Endothelial cell of umbilical vein (primary cell): ENCODE data around the gene SOX8. TPM values are rescaled to one million over a fixed set of nuclear protein-coding genes. Genes with fewer than 3 reads are reported as not detected.

ENCODE experiments used
- BruUV-seq: library from RNA; stranded (reverse); fragments of 400-500 nt; replicated peaks from 2 replicates; lab custom pipeline; 2021; lab: Mats Ljungman, UMichigan
- CTCF ChIA-PET: fragments of 300-600, 350-600 bp; sonication (Branson Sonifier 250); formaldehyde crosslinking; loops from one replicate; lab custom pipeline; 2021; ENCODE audit warnings: antibody characterized with exemption, inconsistent platforms; lab: Charles Lee
- POLR2A ChIA-PET: fragments of 300-600, 350-600 bp; sonication (Branson Sonifier 250); formaldehyde crosslinking; loops from one replicate; lab custom pipeline; 2021; ENCODE audit warnings: antibody characterized with exemption, inconsistent platforms; lab: Charles Lee
- DNase-seq: peaks from one replicate; pipeline ENCODE4 v3.0.0-alpha.2; 2011; ENCODE audit warnings: low read depth, low spot score
- FAIRE-seq: peaks from 2 replicates; lab custom pipeline; 2011; peaks lifted over from hg19 to GRCh38; lab: Jason Lieb, UNC
- H2AFZ ChIP-seq: 2 replicates; pipeline ENCODE4 v1.6.0; 2012; ENCODE audit warnings: low read depth, low read length, control low read depth, inconsistent platforms
- H3K27ac ChIP-seq: 2 replicates; pipeline ENCODE4 v1.5.1; 2011; ENCODE audit warnings: low read depth, mild to moderate bottlenecking, control low read depth, low read length, moderate library complexity; ENCODE audit not compliant: insufficient read depth
- H3K27me3 ChIP-seq, 2 experiments: 2 replicates each; pipeline versions ENCODE4 v1.6.0 to v1.6.1; 2011; ENCODE audit warnings: low read length in 2 of 2, mixed read lengths in 1 of 2; ENCODE audit not compliant: control insufficient read depth in 2 of 2, insufficient read depth in 2 of 2
- H3K36me3 ChIP-seq, 2 experiments: 2 replicates in 1 of 2; 3 replicates in 1 of 2; pipeline ENCODE4 v1.5.1; 2011; ENCODE audit warnings: low read length in 2 of 2, mild to moderate bottlenecking in 1 of 2, moderate library complexity in 1 of 2; ENCODE audit not compliant: control insufficient read depth in 2 of 2, insufficient read depth in 2 of 2; ENCODE audit errors: extremely low read depth in 1 of 2
- H3K4me1 ChIP-seq: 3 replicates; pipeline ENCODE4 v1.5.1; 2011; ENCODE audit warnings: mild to moderate bottlenecking, low read length; ENCODE audit not compliant: control insufficient read depth, insufficient read depth; ENCODE audit errors: extremely low read depth
- H3K4me2 ChIP-seq: 2 replicates; pipeline ENCODE4 v1.6.1; 2011; ENCODE audit warnings: low read length, control low read depth, mixed read lengths; ENCODE audit not compliant: insufficient read depth
- H3K4me3 ChIP-seq, 3 experiments: fragments of 200-600 bp in 1 of 3; sonication (generic), shearing (Covaris generic) in 1 of 3; replicated peaks in 1 of 3; 2 replicates each; pipeline ENCODE4 v1.5.1; 2011 to 2016; ENCODE audit warnings: control low read depth in 3 of 3, low read length in 3 of 3, mild to moderate bottlenecking in 2 of 3, inconsistent platforms in 1 of 3, low read depth in 1 of 3, moderate library complexity in 1 of 3; ENCODE audit not compliant: insufficient read depth in 1 of 3
- H3K79me2 ChIP-seq: 2 replicates; pipeline ENCODE4 v1.6.0; 2012; ENCODE audit warnings: low read length, inconsistent platforms; ENCODE audit not compliant: control insufficient read depth, insufficient read depth
- H3K9ac ChIP-seq: replicated peaks from 2 replicates; pipeline ENCODE3; 2011; ENCODE audit warnings: low read length, control low read depth; ENCODE audit not compliant: insufficient read depth; ENCODE audit errors: extremely low read depth
- H3K9me1 ChIP-seq: replicated peaks from 3 replicates; pipeline ENCODE4 v1.6.0; 2011; ENCODE audit warnings: mild to moderate bottlenecking, low read length; ENCODE audit not compliant: control insufficient read depth, insufficient read depth; ENCODE audit errors: extremely low read depth
- H3K9me3 ChIP-seq: replicated peaks from 2 replicates; pipeline ENCODE4 v1.5.1; 2012; ENCODE audit warnings: low read length, inconsistent platforms; ENCODE audit not compliant: control insufficient read depth, insufficient read depth
- H4K20me1 ChIP-seq: replicated peaks from 2 replicates; pipeline ENCODE3; 2011; ENCODE audit warnings: mild to moderate bottlenecking, low read length; ENCODE audit not compliant: control insufficient read depth, insufficient read depth; ENCODE audit errors: extremely low read depth
- CTCF ChIP-seq, 2 donors: IDR thresholded peaks; 1 replicate in 1 of 2; 2 replicates in 1 of 2; pipeline ENCODE4 v1.5.1; 2011; ENCODE audit warnings: low read length in 2 of 2, mild to moderate bottlenecking in 2 of 2, moderate library complexity in 2 of 2, control low read depth in 1 of 2, inconsistent platforms in 1 of 2, low read depth in 1 of 2; ENCODE audit not compliant: insufficient read depth in 1 of 2; ENCODE audit errors: extremely low read depth in 1 of 2
- GATA2 ChIP-seq: IDR thresholded peaks from 2 replicates; pipeline ENCODE4 v1.7.0; 2011; ENCODE audit warnings: low read depth, mild to moderate bottlenecking, moderate library complexity, mixed read lengths, low read length; ENCODE audit not compliant: insufficient read length, insufficient read depth
- JUN ChIP-seq: IDR thresholded peaks from 2 replicates; pipeline ENCODE4 v1.6.1; 2011; ENCODE audit warnings: borderline replicate concordance, low read depth; ENCODE audit not compliant: insufficient read length, insufficient read depth
- MAX ChIP-seq: IDR thresholded peaks from 2 replicates; pipeline ENCODE4 v1.6.1; 2011; ENCODE audit not compliant: insufficient read depth, insufficient read length
- MYC ChIP-seq: IDR thresholded peaks from one replicate; pipeline ENCODE4 v1.6.1; 2011; ENCODE audit warnings: mild to moderate bottlenecking, low read depth, low read length
- POLR2A ChIP-seq: IDR thresholded peaks from 2 replicates; pipeline ENCODE4 v1.6.1; 2012; ENCODE audit warnings: low read depth, mild to moderate bottlenecking, control low read depth, low read length
- POLR2AphosphoS5 ChIP-seq: IDR thresholded peaks from 2 replicates; pipeline ENCODE4 v1.6.1; 2012; ENCODE audit warnings: low read depth, mild to moderate bottlenecking, control low read depth, low read length, moderate library complexity; ENCODE audit not compliant: insufficient read depth
- dilution Hi-C: fragments of 300-500 bp; cut with MboI; formaldehyde crosslinking; loops from one replicate; pipeline ENCODE4 v1.15.0; 2019; ENCODE audit warnings: low sequenced_read_pairs; ENCODE audit not compliant: extremely low pct_ligation_motif_present
- intact Hi-C: fragments of 100-400 bp; cut with micrococcal nuclease; formaldehyde crosslinking; loops from one replicate; pipeline ENCODE4 v1.10.0; 2022
- polyA plus RNA-seq, 4 experiments: library from polyadenylated mRNA; depleted of rRNA in 3 of 4; stranded (reverse) in 3 of 4; unstranded in 1 of 4; fragments of >200 nt; gene quantifications; 2 replicates each; pipeline versions ENCODE4 v1.2.1 to v1.2.3, GENCODE V29; 2011 to 2012; ENCODE audit warnings: missing spikeins in 1 of 4
- total RNA-seq: library from RNA; stranded (reverse); gene quantifications from 2 replicates; pipeline ENCODE4 v1.2.3, GENCODE V29; 2021

SOX8 gene
- total and polyA plus RNA-seq, 2 donors (not counting 3 experiments of a cell fraction or from before 2014, with no cell fraction given), result 0.52 to 0.53 TPM

GRCh38 chr16:966505-966904 is 15.1 kb upstream of the SOX8 start:
- Histone ChIP-seq H3K9me3 (no peaks in the 10 kb centered on the region), H3K36me3 (no peaks in the 10 kb centered on the region), H3K4me2 (no peak overlapping the region), H3K4me3 (no peak overlapping the region), H3K9me1 (no peaks in the 10 kb centered on the region), H3K9ac (no peak overlapping the region), H3K27me3 (no peaks in the 10 kb centered on the region), H4K20me1 (no peaks in the 10 kb centered on the region), H3K27ac (no peak overlapping the region), H2AFZ (no peak overlapping the region), H3K79me2 (no peaks in the 10 kb centered on the region), H3K4me1 (peaks cover 18% of the 10 kb centered on the region)
- BruUV-seq, result no TSS peak
- dilution Hi-C loops, result no loop called here
- no peak for DNase-seq
- intact Hi-C loops, result no loop called here
- CTCF ChIA-PET, result no interaction called here
- POLR2A ChIA-PET, result no interaction called here
- FAIRE-seq, result no peak
- TF ChIP-seq MYC, result no peak
- TF ChIP-seq JUN, result no peak
- no peak for TF ChIP-seq CTCF (IDR thresholded peaks at IDR 0.05; ENCODE audit: extremely low read depth in 1 of 2, insufficient read depth in 1 of 2, low read depth in 1 of 2, low read length in 2 of 2)
- no peak for TF ChIP-seq POLR2AphosphoS5
- TF ChIP-seq GATA2, result no peak
- no peak for TF ChIP-seq MAX
- TF ChIP-seq POLR2A, result no peak
